Esophagus muscularis mucosa (tissue), 4 donors: ENCODE results near the gene APP. TPM values are rescaled to one million over a fixed set of nuclear protein-coding genes. Genes with fewer than 3 reads are reported as not detected.

Experiments used
- DNase-seq: peaks from one replicate; pipeline ENCODE4 v3.0.0-alpha.2; 2017; ENCODE audit errors: extremely low spot score
- H3K27ac ChIP-seq, 4 donors: fragments of 200-600 bp; sonication (generic); replicated peaks in 1 of 4; 1 replicate in 3 of 4; 2 replicates in 1 of 4; pipeline ENCODE4 v1.5.1; 2016 to 2019; ENCODE audit warnings: mild to moderate bottlenecking in 1 of 4
- H3K27me3 ChIP-seq, 4 donors: fragments of 200-600 bp; sonication (generic); one replicate each; pipeline versions ENCODE4 v1.5.1 to v1.6.0; 2016 to 2019
- H3K36me3 ChIP-seq, 4 donors: fragments of 200-600 bp; sonication (generic); one replicate each; pipeline ENCODE4 v1.5.1; 2016 to 2019
- H3K4me1 ChIP-seq, 4 donors: fragments of 200-600 bp; sonication (generic); one replicate each; pipeline ENCODE4 v1.5.1; 2016 to 2019
- H3K4me3 ChIP-seq, 4 donors: fragments of 200-600 bp; sonication (generic); 1 replicate in 2 of 4; 2 replicates in 2 of 4; pipeline ENCODE4 v1.5.1; 2016 to 2019; ENCODE audit warnings: mild to moderate bottlenecking in 4 of 4, moderate library complexity in 1 of 4
- H3K9me3 ChIP-seq, 4 donors: fragments of 200-600 bp; sonication (generic); 1 replicate in 3 of 4; 2 replicates in 1 of 4; pipeline ENCODE4 v1.5.1; 2016 to 2019
- EP300 ChIP-seq: sonication (generic); formaldehyde crosslinking; IDR thresholded peaks from one replicate; pipeline ENCODE4 v1.6.1; 2017; ENCODE audit warnings: antibody characterized with exemption
- POLR2A ChIP-seq: fragments of 450-650 bp; IDR thresholded peaks from one replicate; pipeline ENCODE4 v1.6.1; 2017; ENCODE audit warnings: antibody characterized with exemption, moderate library complexity, mild to moderate bottlenecking, low read depth
- POLR2AphosphoS5 ChIP-seq, 2 donors: sonication (generic); formaldehyde crosslinking; IDR thresholded peaks; one replicate each; pipeline ENCODE4 v1.6.1; 2017; ENCODE audit warnings: antibody characterized with exemption in 2 of 2
- WGBS: methylation state at CpG from one replicate; pipeline ENCODE4 v1.1.5; 2018; 5-methylcytosine and 5-hydroxymethylcytosine counted together
- intact Hi-C: fragments of 100-400 bp; cut with DNase I; formaldehyde crosslinking; loops from one replicate; pipeline ENCODE4 v1.15.1; 2023
- total RNA-seq, 4 donors: library from RNA; depleted of rRNA; stranded (reverse); fragments of >200 nt; gene quantifications; one replicate each; pipeline versions ENCODE4 v1.1.0 to v1.2.1, GENCODE V29; 2016
- TF ChIP-seq, protein P1 (sequence below), 3 experiments: fragments of 200-600 bp in 2 of 3; fragments of 450-650 bp in 1 of 3; sonication (generic) in 2 of 3; IDR thresholded peaks; one replicate each; pipeline ENCODE4 v1.5.1; 2017 to 2019; ENCODE audit warnings: antibody characterized with exemption in 3 of 3, mild to moderate bottlenecking in 2 of 3, moderate library complexity in 1 of 3

APP gene
- total RNA-seq, 4 donors from 2014 or later = 459 to 790 (median 624) TPM

DNA sequence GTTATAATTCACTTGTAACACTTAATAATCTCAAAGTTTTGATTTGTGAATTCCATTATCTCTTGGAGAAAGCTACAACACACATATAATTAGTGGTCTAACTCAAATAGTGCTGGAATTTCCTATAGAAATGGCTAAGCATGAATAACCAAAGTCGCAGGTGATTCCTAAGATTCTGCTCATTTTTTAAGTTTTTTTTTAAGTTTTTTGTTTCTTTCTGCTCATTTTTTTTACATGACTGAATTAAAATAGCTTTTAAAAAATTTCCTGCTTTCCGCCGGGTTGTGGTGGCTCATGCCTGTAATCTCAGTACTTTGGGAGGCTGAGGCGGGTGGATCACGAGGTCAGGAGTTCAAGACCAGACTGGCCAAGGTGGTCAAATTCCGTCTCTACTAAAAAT lies 90.4 kb downstream of the APP start:
- intact Hi-C loops = no loop called here
- WGBS = 95% methylated on average over 6 of the region's 6 CpGs

GRCh38 chr21:26079366-26079765 lies 91.2 kb downstream of the APP start:
- TF ChIP-seq POLR2AphosphoS5 (IDR thresholded peaks at IDR 0.05) (no peak), POLR2A (no peak), EP300 (no peak)
- TF ChIP-seq, protein P1, sequence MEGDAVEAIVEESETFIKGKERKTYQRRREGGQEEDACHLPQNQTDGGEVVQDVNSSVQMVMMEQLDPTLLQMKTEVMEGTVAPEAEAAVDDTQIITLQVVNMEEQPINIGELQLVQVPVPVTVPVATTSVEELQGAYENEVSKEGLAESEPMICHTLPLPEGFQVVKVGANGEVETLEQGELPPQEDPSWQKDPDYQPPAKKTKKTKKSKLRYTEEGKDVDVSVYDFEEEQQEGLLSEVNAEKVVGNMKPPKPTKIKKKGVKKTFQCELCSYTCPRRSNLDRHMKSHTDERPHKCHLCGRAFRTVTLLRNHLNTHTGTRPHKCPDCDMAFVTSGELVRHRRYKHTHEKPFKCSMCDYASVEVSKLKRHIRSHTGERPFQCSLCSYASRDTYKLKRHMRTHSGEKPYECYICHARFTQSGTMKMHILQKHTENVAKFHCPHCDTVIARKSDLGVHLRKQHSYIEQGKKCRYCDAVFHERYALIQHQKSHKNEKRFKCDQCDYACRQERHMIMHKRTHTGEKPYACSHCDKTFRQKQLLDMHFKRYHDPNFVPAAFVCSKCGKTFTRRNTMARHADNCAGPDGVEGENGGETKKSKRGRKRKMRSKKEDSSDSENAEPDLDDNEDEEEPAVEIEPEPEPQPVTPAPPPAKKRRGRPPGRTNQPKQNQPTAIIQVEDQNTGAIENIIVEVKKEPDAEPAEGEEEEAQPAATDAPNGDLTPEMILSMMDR (IDR thresholded peaks at IDR 0.05) = no peak
- Histone ChIP-seq H3K27ac (peak overlapping the region in 3 of 4 donors; percentile 7 to 36 (median 18)), H3K4me3 (no peak overlapping the region), H3K9me3 (no peaks in the 10 kb centered on the region), H3K4me1 (peaks cover 0 to 27% (median 12%) of the 10 kb centered on the region in 4 donors), H3K36me3 (no peaks in the 10 kb centered on the region), H3K27me3 (no peaks in the 10 kb centered on the region)
- DNase-seq = no peak
- WGBS = 79% methylated on average over 4 of the region's 4 CpGs
- intact Hi-C loops = no loop called here

More for the DNA sequence above, 90.4 kb downstream of the APP start:
- no peak for DNase-seq
- Histone ChIP-seq H3K36me3 (no peaks in the 10 kb centered on the region), H3K4me3 (no peak overlapping the region), H3K9me3 (no peaks in the 10 kb centered on the region), H3K4me1 (peaks cover under 1 to 27% (median 12%) of the 10 kb centered on the region in 4 donors), H3K27ac (no peak overlapping the region), H3K27me3 (no peaks in the 10 kb centered on the region)
- TF ChIP-seq EP300 = no peak
- TF ChIP-seq, protein P1 (IDR thresholded peaks at IDR 0.05) = no peak
- no peak for TF ChIP-seq POLR2AphosphoS5 (IDR thresholded peaks at IDR 0.05)

DNA sequence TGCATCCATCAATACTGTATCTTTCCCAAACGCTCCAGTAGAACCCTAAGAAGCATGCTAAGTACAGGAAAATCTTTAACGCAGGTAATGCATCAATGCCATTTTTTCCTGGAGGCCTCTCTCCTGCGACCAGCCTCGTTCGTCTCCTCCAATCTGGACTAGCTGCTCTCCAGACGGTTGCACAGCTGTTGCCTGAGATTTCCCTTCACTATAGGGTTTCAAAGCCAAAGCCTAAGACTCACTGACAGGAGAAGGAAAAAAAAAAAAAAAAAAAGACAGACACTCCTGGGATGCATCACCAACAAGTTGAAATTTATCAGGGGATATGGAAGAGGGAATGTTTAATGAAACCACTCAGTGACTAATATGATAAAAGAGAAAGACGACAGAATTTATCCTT lies 93.0 kb downstream of the APP start:
- Histone ChIP-seq H3K9me3 (no peaks in the 10 kb centered on the region), H3K36me3 (no peaks in the 10 kb centered on the region), H3K27me3 (no peaks in the 10 kb centered on the region), H3K4me1 (peaks cover 0 to 32% (median 15%) of the 10 kb centered on the region in 4 donors), H3K4me3 (peak overlapping the region; percentile 6 to 27 (median 20)), H3K27ac (peak overlapping the region in 2 of 4 donors; percentile 43 to 59)
- intact Hi-C loops = no loop called here
- TF ChIP-seq, protein P1 (IDR thresholded peaks at IDR 0.05) = no peak
- TF ChIP-seq POLR2A = no peak
- TF ChIP-seq POLR2AphosphoS5 (IDR thresholded peaks at IDR 0.05) = no peak
- no peak for TF ChIP-seq EP300
- WGBS = 53% methylated on average over 7 of the region's 7 CpGs
- DNase-seq = no peak

DNA sequence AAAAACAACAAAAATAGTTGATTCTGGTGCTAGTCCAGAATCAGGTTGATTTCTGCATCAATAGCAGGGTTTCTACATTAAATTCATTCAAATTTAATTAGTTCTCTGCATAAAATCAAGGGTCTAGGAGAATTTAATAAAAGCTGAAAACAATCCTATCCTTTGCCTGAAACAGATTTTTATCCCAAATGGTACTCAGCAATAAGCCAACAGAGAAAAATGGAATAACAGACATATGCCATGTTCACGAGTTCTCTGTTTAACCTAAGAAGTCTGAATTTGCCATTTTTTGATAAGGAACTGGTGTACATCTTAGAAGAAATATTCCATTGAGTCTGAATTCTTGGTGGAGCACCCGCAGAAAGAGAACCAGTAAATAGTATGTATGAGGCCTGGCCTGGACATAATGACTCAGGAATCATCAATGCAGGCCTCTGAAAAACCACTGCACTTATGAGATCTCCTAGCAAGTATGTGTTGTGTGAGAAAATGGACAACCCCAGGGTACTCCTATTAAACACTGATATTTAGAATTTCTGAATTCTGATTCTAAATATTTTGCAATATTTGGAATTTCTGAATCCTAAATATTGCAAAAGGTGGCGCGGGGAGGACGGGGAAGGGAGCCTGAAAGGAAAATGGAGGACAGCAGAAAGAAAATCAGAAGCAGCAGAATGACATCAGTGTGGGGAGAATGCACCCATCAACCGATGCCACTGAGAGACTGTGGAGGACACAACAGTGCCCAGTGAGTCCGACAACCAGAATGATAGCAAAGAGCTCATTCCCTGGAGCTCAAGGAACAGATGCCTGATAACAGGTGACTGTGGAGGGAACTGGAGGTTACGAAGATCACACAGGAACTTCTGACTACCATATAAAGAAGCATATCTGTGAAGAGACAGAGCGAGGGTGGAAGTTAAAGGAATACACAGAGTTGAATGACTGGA lies 97.6 kb downstream of the APP start:
- no peaks in the 10 kb centered on the region for H3K9me3 ChIP-seq
- 94% methylated on average over 9 of the region's 9 CpGs for WGBS
- H3K4me1 ChIP-seq = peaks cover 30 to 64% (median 52%) of the 10 kb centered on the region in 4 donors
- intact Hi-C loops = no loop called here
- H3K27ac ChIP-seq = no peak overlapping the region
- no peaks in the 10 kb centered on the region for H3K36me3 ChIP-seq
- no peaks in the 10 kb centered on the region for H3K27me3 ChIP-seq
- DNase-seq = no peak
- H3K4me3 ChIP-seq = no peak overlapping the region
- TF ChIP-seq POLR2AphosphoS5 (IDR thresholded peaks at IDR 0.05) = no peak
- TF ChIP-seq EP300 = no peak
- TF ChIP-seq POLR2A = no peak
- TF ChIP-seq, protein P1 (IDR thresholded peaks at IDR 0.05) = no peak
